ENCODE measurements around the gene CORO2A. TPM values are rescaled to one million over a fixed set of nuclear protein-coding genes. Genes with fewer than 3 reads are reported as not detected.
"Not testable (repeated sequence)": the region's sequence is repeated elsewhere in the genome, so short reads cannot be mapped to it uniquely, and the experiment has no call there.

CORO2A gene
- total RNA-seq, 1 experiment from 2014 or later = 1.6 TPM

DNA sequence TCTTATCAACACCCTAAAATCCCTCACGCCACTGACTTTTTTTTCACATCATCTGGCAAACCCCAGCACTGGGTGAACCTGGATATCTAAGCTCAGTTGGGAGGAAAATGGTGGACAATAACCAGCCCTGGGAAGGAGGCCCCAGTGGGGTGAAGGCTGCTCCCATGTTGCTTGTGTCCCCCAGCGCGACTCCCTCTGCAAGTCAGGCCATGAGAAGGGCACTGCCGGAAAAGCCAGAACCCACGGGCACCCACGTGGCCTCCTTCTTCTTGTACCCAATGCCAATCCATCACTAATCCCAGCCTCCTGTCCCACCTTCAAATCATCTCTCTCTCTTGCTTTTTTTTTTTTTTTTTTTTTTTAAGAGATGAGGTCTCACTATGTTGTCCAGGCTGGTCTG is 11.4 kb downstream of the CORO2A start:
- no peak for DNase-seq (ENCODE audit: low read depth, low spot score)
- in situ Hi-C loops (cut with HindIII; ENCODE audit: low pct_unique_long_range_greater_than_20kb, low sequenced_read_pairs) = no loop called here

DNA sequence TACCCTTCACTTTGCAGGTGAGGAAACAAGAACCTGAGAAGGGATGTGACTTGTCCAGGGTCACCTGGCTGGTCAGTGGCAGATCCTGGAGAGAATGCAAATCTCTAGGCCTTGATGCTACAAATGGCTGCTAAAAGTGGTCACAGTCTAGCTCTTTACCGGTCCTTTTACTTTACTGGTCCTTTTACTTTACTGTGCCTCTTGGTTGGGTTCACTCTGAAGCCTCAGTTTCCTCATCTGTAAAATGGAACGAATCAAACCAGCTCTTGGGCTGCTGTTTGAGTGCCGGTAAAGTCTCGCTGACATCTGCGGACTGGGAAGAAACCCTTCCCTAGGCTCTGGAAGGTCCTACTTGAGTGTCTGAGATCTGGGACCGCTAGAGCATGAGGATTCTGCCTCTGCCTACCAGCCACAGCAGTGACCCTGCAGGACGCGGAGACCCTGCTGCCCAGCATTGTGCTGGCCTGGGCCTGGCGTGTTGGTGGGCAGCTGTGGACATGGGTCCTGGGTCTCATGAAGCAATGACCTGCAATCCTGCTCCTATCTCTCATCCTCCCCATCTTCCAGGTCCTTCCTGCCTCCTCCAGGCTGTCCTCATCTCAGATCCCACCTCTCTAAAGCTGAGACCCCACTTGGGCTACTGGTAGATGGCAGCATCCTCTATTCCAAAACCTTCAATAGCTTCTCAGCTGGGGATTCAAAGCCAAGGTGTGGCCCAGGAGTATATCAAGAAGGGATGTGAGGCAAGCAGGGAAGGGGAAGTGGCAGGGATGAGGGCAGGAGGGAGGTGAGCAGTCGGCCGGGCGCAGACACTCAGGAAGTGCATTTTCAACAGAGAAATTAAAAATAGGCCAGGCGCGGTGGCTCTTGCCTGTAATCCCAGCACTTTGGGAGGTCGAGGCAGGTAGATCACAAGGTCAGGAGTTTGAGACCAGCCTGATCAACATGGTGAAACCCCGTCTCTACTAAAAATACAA is 13.3 kb downstream of the CORO2A start:
- in situ Hi-C loops (cut with HindIII; ENCODE audit: low pct_unique_long_range_greater_than_20kb, low sequenced_read_pairs) = no loop called here
- no peak for DNase-seq (ENCODE audit: low read depth, low spot score)

DNA sequence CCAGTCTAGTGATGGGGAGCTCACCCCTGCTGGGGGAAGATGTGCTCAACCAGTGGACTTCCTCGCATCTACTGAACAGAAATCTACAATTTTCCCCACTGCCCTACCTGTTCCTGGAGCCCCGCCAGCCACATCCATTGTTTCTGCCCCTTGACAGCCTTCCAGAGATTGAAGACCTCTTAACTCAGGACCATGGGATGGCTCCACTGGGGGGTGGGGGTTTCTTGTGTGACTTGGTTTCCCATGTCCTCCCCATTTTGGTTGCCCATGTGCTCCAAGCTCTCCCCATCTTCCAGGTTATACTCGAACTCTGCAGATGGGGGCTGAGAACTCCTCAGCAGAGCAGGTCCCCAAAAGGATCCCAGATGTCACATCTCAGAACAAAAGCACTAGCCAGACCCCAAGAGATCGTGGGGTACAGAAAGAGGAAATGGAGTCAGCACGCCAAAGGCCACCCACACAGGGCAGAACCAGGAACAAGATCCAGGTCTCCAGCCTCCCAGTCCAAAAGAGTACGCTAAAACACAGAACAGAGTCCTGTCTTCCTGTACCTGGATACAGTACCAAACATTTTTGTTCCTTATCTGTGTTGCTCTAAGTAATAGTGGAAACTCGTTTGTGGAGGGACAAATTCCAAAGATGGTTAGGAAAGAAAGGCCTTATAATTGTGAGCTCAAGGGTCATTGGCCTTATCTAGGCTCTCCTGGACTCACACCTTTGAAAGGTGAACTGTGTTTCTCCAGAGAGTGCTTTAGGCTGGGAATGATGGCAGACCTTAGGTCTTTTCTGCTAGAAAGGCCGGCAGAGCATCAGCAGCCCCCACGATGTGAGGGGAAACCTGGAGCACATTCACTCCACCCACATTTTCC is 15.8 kb downstream of the CORO2A start:
- in situ Hi-C loops (cut with HindIII; ENCODE audit: low pct_unique_long_range_greater_than_20kb, low sequenced_read_pairs) = no loop called here
- DNase-seq (ENCODE audit: low read depth, low spot score) = no peak

DNA sequence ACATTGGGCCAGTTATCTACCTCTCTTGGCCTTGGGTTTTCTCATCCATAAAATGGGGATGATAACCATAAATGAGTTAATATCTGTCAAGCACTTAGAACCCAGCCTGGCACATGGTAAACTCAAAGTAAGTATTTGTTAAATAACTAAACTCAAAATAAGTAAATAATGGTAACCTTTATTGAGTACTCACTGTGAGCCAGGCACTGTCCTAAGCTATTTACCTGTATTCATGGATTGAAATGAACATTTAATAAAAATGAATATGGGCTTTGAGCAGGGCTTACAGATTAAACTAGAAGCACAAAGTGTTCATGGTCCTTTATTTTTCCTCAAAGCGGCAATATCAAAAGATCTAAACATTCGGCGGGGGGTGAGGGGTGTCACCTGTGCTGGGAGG is 16.7 kb downstream of the CORO2A start:
- in situ Hi-C loops (cut with HindIII; ENCODE audit: low pct_unique_long_range_greater_than_20kb, low sequenced_read_pairs) = no loop called here
- no peak for DNase-seq (ENCODE audit: low read depth, low spot score)

DNA sequence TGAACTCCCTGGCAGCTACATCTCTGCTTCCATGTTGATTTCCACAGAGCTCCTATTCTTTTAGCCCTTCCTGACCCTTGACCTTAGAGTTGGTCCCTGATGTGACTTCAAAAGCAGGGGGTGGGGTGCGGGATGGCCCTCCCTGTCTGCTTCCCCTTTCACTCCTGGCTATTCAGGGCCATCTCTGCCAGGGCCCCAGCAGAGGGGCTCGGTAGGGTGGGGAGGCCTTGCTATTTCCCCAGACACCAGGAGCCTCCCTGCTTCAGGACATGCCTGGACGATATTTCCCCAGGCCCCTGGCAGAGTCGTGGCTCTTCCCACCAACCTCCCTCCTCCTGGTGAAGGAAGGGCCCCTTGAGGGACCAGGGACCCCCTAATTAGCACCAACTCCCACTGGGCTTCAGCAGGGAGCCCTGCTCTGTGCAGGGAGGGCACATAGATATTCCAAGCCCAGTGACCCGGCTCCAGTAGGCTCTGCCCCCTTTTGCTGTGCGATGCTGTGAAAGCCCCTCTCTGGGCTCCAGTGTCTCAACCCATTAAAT is 17.3 kb downstream of the CORO2A start:
- in situ Hi-C loops (cut with HindIII; ENCODE audit: low pct_unique_long_range_greater_than_20kb, low sequenced_read_pairs) = no loop called here
- no peak for DNase-seq (ENCODE audit: low read depth, low spot score)

DNA sequence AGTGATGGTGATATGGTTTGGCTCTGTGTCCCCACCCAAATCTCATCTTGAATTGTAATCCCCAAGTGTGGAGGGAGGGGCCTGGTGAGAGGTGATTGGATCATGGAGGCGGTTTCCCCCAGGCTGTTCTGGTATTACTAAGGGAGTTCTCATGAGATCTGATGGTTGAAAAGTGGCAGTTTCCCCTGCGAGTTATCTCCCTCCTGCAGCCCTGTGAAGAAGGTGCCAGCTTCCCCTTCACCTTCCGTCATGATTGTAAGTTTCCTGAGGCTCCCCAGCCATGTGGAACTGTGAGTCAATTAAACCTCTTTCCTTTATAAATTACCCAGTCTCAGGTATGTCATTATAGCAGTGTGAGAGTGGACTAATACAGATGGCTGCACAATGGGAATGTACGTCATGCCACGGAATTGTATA is 17.9 kb downstream of the CORO2A start:
- DNase-seq (ENCODE audit: low read depth, low spot score); in situ Hi-C loops (cut with HindIII; ENCODE audit: low pct_unique_long_range_greater_than_20kb, low sequenced_read_pairs): not testable (repeated sequence)

DNA sequence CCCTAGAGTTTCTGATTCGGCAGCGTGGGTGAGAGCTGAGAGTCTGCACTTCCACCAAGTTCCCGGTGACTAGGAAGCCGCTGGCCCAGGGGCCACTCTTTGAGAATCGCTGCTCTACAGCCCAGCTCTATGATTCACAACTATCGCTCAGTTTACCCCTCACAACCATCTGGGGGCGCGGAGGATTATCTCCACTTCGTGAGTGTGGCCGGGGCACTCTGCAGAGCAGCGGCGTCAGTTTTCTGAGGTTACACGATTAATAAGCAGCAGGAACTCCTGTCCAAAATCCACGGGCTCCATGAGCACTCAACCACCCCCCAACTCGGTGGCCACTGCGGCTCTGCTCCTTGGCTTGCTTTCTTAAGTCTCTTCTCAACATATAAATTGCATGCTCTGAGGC is 19.3 kb downstream of the CORO2A start:
- in situ Hi-C loops (cut with HindIII; ENCODE audit: low pct_unique_long_range_greater_than_20kb, low sequenced_read_pairs) = no loop called here
- no peak for DNase-seq (ENCODE audit: low read depth, low spot score)

DNA sequence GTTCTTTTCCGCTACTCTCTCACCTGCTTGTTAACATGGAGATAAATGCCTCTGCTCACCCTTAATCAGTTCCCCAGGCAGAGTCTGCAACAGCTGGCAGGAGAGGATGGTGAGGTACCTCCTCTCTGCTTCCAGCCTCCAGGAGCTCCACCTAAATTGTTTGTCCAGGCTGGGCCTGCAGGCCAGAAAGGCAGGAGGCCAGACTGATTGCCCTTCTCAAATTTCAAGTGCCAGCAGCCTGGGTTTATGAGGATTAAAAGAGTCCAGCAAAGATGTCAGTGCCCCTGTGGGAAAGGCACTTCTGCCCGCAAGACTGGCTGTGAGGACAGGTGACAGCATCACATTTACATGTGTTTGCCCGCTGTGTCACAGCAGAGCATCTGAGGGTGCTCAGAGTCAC is 19.8 kb downstream of the CORO2A start:
- DNase-seq (ENCODE audit: low read depth, low spot score) = no peak
- in situ Hi-C loops (cut with HindIII; ENCODE audit: low pct_unique_long_range_greater_than_20kb, low sequenced_read_pairs) = no loop called here

DNA sequence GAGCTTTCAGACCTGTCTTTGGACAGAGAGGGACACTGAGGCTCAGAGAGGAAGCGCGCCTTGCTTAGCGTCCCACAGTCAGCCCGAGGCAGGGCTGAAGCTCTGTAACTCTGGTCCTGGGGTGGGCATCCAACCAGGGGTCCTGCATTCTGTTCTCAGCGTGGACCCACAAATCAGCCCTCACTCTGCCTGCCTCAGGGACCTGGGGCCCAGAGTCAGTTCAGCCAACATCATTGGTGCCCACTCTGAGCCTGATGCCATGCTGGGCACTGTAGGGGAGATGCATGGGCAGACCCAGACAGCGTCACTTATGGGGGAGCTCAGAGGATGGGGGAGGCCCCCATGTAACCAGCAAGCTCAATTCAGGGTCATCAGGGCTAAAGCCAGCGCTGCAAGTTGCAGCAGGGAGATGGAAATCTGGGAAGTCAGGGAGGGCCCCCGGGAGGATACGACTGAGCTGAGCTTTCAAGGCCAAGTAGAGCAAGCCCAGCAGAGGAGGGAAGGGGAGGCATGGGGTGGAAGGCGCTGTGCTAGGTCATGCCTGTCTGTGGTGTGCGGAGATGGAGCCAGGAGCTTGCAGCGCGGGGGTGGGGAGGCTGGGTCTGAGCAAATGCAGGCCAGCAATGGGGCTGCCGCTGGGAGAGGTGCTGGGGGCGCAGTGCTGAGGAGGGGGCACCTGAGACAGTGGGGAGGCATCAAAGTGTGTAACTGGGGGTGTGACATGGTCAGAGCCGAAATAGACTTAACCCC is 21.1 kb downstream of the CORO2A start:
- in situ Hi-C loops (cut with HindIII; ENCODE audit: low pct_unique_long_range_greater_than_20kb, low sequenced_read_pairs) = no loop called here
- DNase-seq (ENCODE audit: low read depth, low spot score) = no peak

DNA sequence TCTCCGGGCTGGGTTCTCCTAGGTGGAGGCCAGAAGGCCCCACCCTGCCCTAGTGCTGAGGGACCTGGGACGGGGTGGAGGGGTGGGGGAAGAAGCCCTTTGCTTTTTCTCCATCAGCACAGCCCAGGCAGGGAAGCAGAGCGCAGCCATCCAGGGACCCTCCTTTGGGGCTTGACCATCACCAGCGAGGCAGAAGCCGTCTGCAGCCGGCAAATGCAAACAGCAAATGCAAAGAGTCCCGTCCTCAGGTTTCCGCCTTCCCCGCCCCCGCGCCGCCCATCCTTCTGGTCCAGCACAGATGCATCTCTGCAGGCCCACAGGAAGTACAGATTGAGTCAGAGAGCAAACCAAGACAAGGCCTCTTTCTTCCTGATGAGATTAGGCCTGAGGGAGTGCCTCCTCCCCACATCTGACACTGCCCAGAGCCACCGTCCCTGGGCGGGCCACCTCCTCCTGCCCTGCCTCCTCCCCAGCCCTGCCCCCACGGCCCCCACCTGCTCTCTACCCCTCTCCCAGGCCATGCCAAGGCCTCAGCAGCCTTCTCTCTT is 23.4 kb downstream of the CORO2A start:
- peak; percentile 68 for DNase-seq (ENCODE audit: low read depth, low spot score)
- in situ Hi-C loops (cut with HindIII; ENCODE audit: low pct_unique_long_range_greater_than_20kb, low sequenced_read_pairs) = no loop called here

DNA sequence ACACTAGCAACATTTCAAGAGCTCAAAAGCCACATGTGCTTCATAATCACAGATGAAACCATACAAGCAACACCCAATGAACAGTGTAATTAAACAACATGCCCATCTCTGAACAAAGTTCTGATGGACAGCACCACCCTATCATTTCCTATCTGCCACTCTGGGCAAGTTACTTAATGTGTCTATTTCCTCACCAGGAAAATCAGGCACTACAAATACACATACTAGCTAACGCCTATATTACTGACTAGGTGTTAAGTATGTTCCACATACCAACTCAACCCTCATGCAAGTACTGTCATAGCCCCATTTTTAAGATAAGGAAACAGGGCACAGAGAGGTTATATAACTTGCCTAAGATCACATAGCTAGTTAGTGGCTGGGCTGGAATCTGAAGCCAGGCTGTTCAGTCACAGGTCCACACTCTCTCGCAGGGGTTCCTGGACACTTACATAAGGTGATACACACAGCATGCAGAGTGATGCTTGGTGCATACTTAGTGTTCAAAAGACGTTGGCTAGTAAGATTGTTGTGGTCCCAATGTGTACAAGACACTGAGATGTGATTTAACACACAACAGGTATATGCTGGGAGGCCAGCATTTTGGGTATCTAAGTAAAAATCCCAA is 24.2 kb downstream of the CORO2A start:
- in situ Hi-C loops (cut with HindIII; ENCODE audit: low pct_unique_long_range_greater_than_20kb, low sequenced_read_pairs) = no loop called here
- no peak for DNase-seq (ENCODE audit: low read depth, low spot score)

DNA sequence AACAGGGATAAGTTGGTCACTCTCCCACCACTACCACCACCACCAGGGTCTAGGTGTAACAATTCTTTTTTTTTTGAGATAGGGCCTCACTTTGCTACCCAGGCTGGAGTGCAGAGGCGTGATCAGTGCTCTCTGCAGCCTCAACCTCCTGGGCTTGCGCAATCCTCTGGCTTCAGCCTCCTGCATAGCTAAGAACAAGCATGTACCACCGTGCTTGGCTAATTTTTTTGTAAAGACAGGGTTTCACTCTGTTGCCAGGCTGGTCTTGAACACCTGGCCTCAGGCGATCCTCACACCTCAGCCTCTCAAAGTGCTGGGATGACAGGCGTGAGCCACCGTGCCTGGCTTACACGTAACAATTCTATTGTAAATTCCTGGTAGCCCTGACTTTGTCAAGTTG is 27.5 kb downstream of the CORO2A start:
- no peak for DNase-seq (ENCODE audit: low read depth, low spot score)
- in situ Hi-C loops (cut with HindIII; ENCODE audit: low pct_unique_long_range_greater_than_20kb, low sequenced_read_pairs) = no loop called here

DNA sequence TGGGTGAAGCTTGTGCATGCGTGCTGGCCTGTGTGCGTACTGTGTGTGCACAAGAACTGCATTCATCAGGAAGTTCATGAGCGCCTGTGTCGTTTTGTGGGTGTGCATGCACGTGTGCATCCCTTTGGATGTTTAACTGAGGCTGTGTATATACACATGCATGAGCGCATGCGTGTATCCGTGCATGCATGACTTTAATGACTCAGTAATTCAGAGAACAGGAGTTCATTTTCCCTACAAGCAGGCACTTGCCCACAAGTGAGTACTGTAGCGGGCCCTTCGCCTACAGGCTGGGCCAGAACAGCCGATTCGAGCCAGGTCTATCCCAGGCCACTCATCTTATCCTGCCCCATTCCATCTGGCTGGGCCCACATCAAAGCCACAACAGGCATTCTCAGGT is 29.8 kb downstream of the CORO2A start:
- in situ Hi-C loops (cut with HindIII; ENCODE audit: low pct_unique_long_range_greater_than_20kb, low sequenced_read_pairs) = no loop called here
- no peak for DNase-seq (ENCODE audit: low read depth, low spot score)

DNA sequence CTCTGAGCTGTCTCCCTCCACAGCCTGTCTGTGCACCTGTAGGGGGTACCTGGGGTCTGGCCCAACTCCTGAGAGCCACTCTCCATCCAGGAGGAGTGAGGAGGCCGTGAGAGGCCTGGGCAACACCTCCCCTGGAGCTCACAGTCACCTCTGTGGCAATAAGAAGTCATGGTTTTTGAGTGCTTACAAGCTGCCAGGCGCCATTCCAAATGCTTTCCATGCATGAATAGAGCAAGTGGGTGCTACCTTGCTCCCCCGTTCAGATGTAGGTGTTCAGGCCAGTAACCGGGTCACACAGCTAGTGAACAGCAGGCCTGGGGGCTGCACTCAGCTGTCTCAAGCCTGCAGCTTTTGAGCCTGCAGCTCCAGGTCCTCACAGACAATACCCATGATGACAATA is 30.6 kb downstream of the CORO2A start:
- in situ Hi-C loops (cut with HindIII; ENCODE audit: low pct_unique_long_range_greater_than_20kb, low sequenced_read_pairs) = no loop called here

DNA sequence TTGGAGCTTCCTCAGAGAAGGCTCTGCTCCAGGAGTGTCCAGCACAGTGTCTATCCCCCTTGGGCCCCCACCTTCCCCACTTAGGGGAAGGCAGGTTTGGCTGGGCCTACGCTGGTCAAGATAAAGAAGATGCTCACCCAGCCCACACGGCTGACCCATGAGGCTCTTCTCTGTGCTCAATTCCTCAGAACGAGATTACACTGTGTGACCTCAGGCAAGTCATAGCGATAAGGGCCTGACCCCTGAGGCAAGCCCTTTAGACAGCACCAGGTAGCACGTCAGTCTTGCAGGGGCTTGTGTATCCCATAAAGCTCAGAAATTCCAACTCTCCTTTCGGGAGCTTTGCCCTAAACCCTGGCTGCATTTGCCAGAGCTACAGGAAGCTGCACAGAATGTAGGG is 32.6 kb downstream of the CORO2A start:
- no peak for DNase-seq (ENCODE audit: low read depth, low spot score)
- in situ Hi-C loops (cut with HindIII; ENCODE audit: low pct_unique_long_range_greater_than_20kb, low sequenced_read_pairs) = no loop called here

More for the DNA sequence above, 30.6 kb downstream of the CORO2A start:
- no peak for DNase-seq (ENCODE audit: low read depth, low spot score)

DNA sequence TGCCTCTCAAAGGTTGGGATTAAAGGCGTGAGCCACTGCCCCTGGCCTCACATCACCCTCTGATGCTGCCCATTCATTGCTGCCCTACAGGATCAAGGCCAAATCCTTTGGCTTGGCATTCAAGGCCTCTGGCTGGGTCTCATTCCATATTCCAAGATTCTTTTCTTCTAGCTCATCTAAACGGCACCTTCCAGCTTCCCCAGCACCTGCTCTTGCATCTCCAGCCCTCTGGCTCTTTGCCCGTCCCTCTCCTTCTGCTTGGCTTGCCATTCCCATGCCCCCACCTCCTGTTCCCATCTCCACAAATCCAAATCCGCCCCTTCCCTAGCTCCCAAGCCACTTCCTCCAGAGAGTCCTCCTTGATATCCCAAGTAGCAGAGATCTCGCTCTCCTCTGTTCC is 33.1 kb downstream of the CORO2A start:
- in situ Hi-C loops (cut with HindIII; ENCODE audit: low pct_unique_long_range_greater_than_20kb, low sequenced_read_pairs) = no loop called here
- DNase-seq (ENCODE audit: low read depth, low spot score) = no peak
